Neuronal stem cell (in vitro differentiated cells): ENCODE data around the gene MARK3.

Experiments
- DNase-seq: peaks from one replicate; pipeline ENCODE4 v3.0.0-alpha.2; 2013; ENCODE audit warnings: low spot score
- H2AFZ ChIP-seq: one replicate; pipeline ENCODE4 v1.6.1; 2013; ENCODE audit warnings: mild to moderate bottlenecking, low read length, inconsistent platforms
- H2AK5ac ChIP-seq: 2 replicates; pipeline ENCODE4 v1.6.1; 2013; ENCODE audit warnings: low read depth, mild to moderate bottlenecking, inconsistent platforms, low read length, moderate library complexity, mixed read lengths
- H2BK120ac ChIP-seq: 2 replicates; pipeline ENCODE4 v1.6.1; 2013; ENCODE audit warnings: low read depth, mild to moderate bottlenecking, inconsistent platforms, low read length, moderate library complexity, mixed read lengths
- H2BK12ac ChIP-seq: one replicate; pipeline ENCODE4 v1.6.1; 2013; ENCODE audit warnings: low read length, inconsistent platforms
- H2BK15ac ChIP-seq: 2 replicates; pipeline ENCODE4 v1.6.1; 2013; ENCODE audit warnings: mild to moderate bottlenecking, low read length, inconsistent platforms, mixed read lengths
- H2BK5ac ChIP-seq: one replicate; pipeline ENCODE4 v1.6.1; 2013; ENCODE audit warnings: inconsistent platforms, mild to moderate bottlenecking, low read length, moderate library complexity
- H3K14ac ChIP-seq: one replicate; pipeline ENCODE4 v1.6.1; 2013; ENCODE audit warnings: low read length, inconsistent platforms
- H3K18ac ChIP-seq: 2 replicates; pipeline ENCODE4 v1.6.1; 2013; ENCODE audit warnings: low read length, inconsistent platforms
- H3K23ac ChIP-seq: 2 replicates; pipeline ENCODE4 v1.6.1; 2013; ENCODE audit warnings: low read depth, mild to moderate bottlenecking, mixed read lengths, low read length, inconsistent platforms; ENCODE audit not compliant: poor library complexity
- H3K27ac ChIP-seq: replicated peaks from 3 replicates; pipeline ENCODE4 v1.5.1; 2013; ENCODE audit warnings: low read length, inconsistent platforms
- H3K27me3 ChIP-seq, 3 experiments: 2 replicates each; pipeline ENCODE4 v1.6.1; 2013; ENCODE audit warnings: low read length in 3 of 3, mild to moderate bottlenecking in 2 of 3, inconsistent platforms in 1 of 3, low read depth in 1 of 3, mixed read lengths in 1 of 3, moderate library complexity in 1 of 3; ENCODE audit not compliant: control insufficient read depth in 3 of 3, insufficient read depth in 3 of 3
- H3K36me3 ChIP-seq, 2 donors: replicated peaks in 1 of 2; 2 replicates each; pipeline ENCODE4 v1.6.1; 2013; ENCODE audit warnings: low read length in 2 of 2; ENCODE audit not compliant: control insufficient read depth in 2 of 2, insufficient read depth in 2 of 2
- H3K4ac ChIP-seq: 2 replicates; pipeline ENCODE4 v1.6.1; 2013; ENCODE audit warnings: inconsistent platforms, mild to moderate bottlenecking, low read length, moderate library complexity
- H3K4me1 ChIP-seq, 2 donors: 1 replicate in 1 of 2; 2 replicates in 1 of 2; pipeline ENCODE4 v1.6.1; 2013; ENCODE audit warnings: low read length in 2 of 2, low read depth in 1 of 2; ENCODE audit not compliant: control insufficient read depth in 2 of 2, insufficient read depth in 1 of 2
- H3K4me2 ChIP-seq: one replicate; pipeline ENCODE4 v1.6.1; 2013; ENCODE audit warnings: mild to moderate bottlenecking, low read length, inconsistent platforms; ENCODE audit not compliant: insufficient read depth, poor library complexity, severe bottlenecking
- H3K4me3 ChIP-seq, 2 donors: 2 replicates each; pipeline ENCODE4 v1.5.1; 2013; ENCODE audit warnings: low read length in 2 of 2, mild to moderate bottlenecking in 2 of 2, inconsistent platforms in 1 of 2, moderate library complexity in 1 of 2
- H3K79me1 ChIP-seq: one replicate; pipeline ENCODE4 v1.6.1; 2013; ENCODE audit warnings: low read depth, mild to moderate bottlenecking, inconsistent platforms, low read length, moderate library complexity
- H3K9ac ChIP-seq: one replicate; pipeline ENCODE4 v1.6.1; 2013; ENCODE audit warnings: mild to moderate bottlenecking, low read depth, low read length, inconsistent platforms; ENCODE audit not compliant: poor library complexity
- H3K9me3 ChIP-seq, 2 donors: replicated peaks in 1 of 2; 2 replicates each; pipeline versions ENCODE3 to v1.6.1; 2013; ENCODE audit warnings: low read length in 2 of 2, mild to moderate bottlenecking in 2 of 2, inconsistent platforms in 1 of 2, low read depth in 1 of 2, mixed read lengths in 1 of 2, moderate library complexity in 1 of 2; ENCODE audit not compliant: control insufficient read depth in 2 of 2, insufficient read depth in 1 of 2
- H4K8ac ChIP-seq: one replicate; pipeline ENCODE4 v1.6.1; 2013; ENCODE audit warnings: low read depth, mild to moderate bottlenecking, inconsistent platforms, low read length, moderate library complexity
- H4K91ac ChIP-seq: one replicate; pipeline ENCODE4 v1.6.1; 2013; ENCODE audit warnings: low read length, low read depth, mild to moderate bottlenecking, inconsistent platforms; ENCODE audit not compliant: poor library complexity
- WGBS, 2 donors: extraction: QIAGEN DNeasy Blood & Tissue Kit; methylation state at CpG; one replicate each; pipeline ENCODE4 v1.1.7; 2013; ENCODE audit warnings: missing lambda C conversion rate in 2 of 2, mixed read lengths in 1 of 2; ENCODE audit not compliant: insufficient read length in 2 of 2, insufficient replicate concordance in 1 of 2; ENCODE audit errors: extremely low coverage in 2 of 2; 5-methylcytosine and 5-hydroxymethylcytosine counted together

Gene MARK3

DNA sequence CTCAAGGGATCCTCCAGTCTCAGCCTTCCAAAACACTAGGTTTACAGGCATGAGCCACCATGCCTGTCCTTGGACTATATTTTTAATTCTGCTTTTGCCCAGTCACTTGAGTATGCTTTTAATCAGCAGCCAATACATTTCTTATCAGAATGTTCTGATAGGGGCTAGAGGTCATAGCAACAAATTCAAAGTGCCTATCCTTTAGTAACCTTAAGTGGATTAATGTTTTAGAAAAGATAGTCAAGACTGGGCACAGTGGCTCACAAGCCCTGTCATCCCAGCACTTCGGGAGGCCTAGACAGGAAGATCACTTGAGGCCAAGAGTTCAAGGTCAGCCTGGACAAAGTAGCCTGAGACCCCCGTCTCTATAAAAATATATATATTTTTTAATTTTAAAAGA lies 100.3 kb downstream of the MARK3 start:
- Histone ChIP-seq H3K27me3 (no peaks in the 10 kb centered on the region), H3K9ac (no peak overlapping the region), H3K4me2 (no peak overlapping the region), H2BK120ac (no peak overlapping the region), H3K18ac (no peak overlapping the region), H2AK5ac (no peak overlapping the region), H2AFZ (no peak overlapping the region), H3K23ac (no peak overlapping the region), H3K4me3 (no peak overlapping the region), H3K79me1 (no peaks in the 10 kb centered on the region), H3K9me3 (no peaks in the 10 kb centered on the region), H3K27ac (no peak overlapping the region), H2BK5ac (no peak overlapping the region), H2BK15ac (no peak overlapping the region), H3K4ac (no peak overlapping the region), H3K4me1 (peaks cover 0 to 3% of the 10 kb centered on the region in 2 donors), H3K36me3 (peaks cover 20 to 88% of the 10 kb centered on the region in 2 donors), H4K91ac (no peak overlapping the region), H4K8ac (no peak overlapping the region), H3K14ac (no peak overlapping the region), H2BK12ac (no peak overlapping the region)
- no CpG with 5 or more reads among the region's 2 CpGs for WGBS, 2 donors
- DNase-seq, result no peak

GRCh38 chr14:103488071-103488470 lies 102.9 kb downstream of the MARK3 start:
- Histone ChIP-seq H3K9me3 (no peaks in the 10 kb centered on the region), H4K91ac (no peak overlapping the region), H3K27ac (no peak overlapping the region), H3K36me3 (peaks cover 14 to 90% of the 10 kb centered on the region in 2 donors), H2AK5ac (no peak overlapping the region), H3K23ac (no peak overlapping the region), H2BK5ac (no peak overlapping the region), H3K4me1 (peaks cover 0 to 3% of the 10 kb centered on the region in 2 donors), H4K8ac (no peak overlapping the region), H3K4ac (no peak overlapping the region), H2BK15ac (no peak overlapping the region), H3K4me3 (no peak overlapping the region), H3K18ac (no peak overlapping the region), H3K27me3 (no peaks in the 10 kb centered on the region), H2BK12ac (no peak overlapping the region), H2AFZ (no peak overlapping the region), H3K4me2 (no peak overlapping the region), H2BK120ac (no peak overlapping the region), H3K79me1 (no peaks in the 10 kb centered on the region), H3K14ac (no peak overlapping the region), H3K9ac (no peak overlapping the region)
- DNase-seq, result no peak
- WGBS, 2 donors, result no CpG with 5 or more reads among the region's 6 CpGs

GRCh38 chr14:103488960-103489359 lies 103.7 kb downstream of the MARK3 start:
- H4K8ac ChIP-seq, result no peak overlapping the region
- no peak overlapping the region for H3K4me3 ChIP-seq

DNA sequence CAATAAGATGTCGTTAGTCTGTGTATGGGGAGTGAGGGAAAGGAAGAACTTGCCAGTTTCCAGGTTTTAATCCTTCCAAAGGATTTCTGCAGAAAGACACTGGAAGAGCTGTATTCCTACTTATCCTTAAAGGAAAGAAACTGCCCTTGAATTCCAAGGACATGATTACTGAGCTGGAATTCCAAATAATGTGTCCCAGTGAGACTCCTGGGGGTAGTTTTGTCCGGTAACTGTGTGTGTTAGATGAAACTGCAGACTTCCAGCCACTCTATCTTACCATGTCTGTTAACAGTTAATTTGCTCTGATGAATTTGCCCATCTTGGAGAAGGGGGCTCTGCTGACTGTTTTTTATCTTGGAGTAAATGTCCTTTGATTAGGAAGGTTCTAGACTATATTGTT lies 104.4 kb downstream of the MARK3 start:
- peaks cover 13 to 88% of the 10 kb centered on the region in 2 donors for H3K36me3 ChIP-seq
- no CpG with 5 or more reads among the region's 2 CpGs for WGBS, 2 donors
- no peak overlapping the region for H3K14ac ChIP-seq

More at GRCh38 chr14:103488960-103489359, 103.7 kb downstream of the MARK3 start:
- no peak overlapping the region for H3K14ac ChIP-seq
- no peak overlapping the region for H2BK5ac ChIP-seq
- no peak overlapping the region for H3K27ac ChIP-seq
- peaks cover 13 to 90% of the 10 kb centered on the region in 2 donors for H3K36me3 ChIP-seq
- no peak overlapping the region for H2AFZ ChIP-seq
- no peak overlapping the region for H3K23ac ChIP-seq
- no peaks in the 10 kb centered on the region for H3K9me3 ChIP-seq
- no peak overlapping the region for H3K9ac ChIP-seq
- no peaks in the 10 kb centered on the region for H3K27me3 ChIP-seq
- no CpG with 5 or more reads among the region's 2 CpGs for WGBS, 2 donors
- H2BK15ac ChIP-seq, result no peak overlapping the region
- H3K79me1 ChIP-seq, result no peaks in the 10 kb centered on the region
- H4K91ac ChIP-seq, result no peak overlapping the region
- no peak overlapping the region for H2AK5ac ChIP-seq
- H3K4me1 ChIP-seq, result peaks cover 0 to 3% of the 10 kb centered on the region in 2 donors
- no peak overlapping the region for H3K4me2 ChIP-seq
- no peak overlapping the region for H2BK12ac ChIP-seq
- H2BK120ac ChIP-seq, result no peak overlapping the region
- no peak for DNase-seq
- no peak overlapping the region for H3K18ac ChIP-seq
- H3K4ac ChIP-seq, result no peak overlapping the region

More for the DNA sequence above, 104.4 kb downstream of the MARK3 start:
- H3K27me3 ChIP-seq, result no peaks in the 10 kb centered on the region
- no peak overlapping the region for H3K4me2 ChIP-seq
- no peaks in the 10 kb centered on the region for H3K9me3 ChIP-seq
- no peak overlapping the region for H2AK5ac ChIP-seq
- H2BK120ac ChIP-seq, result no peak overlapping the region
- no peak overlapping the region for H2AFZ ChIP-seq
- no peak overlapping the region for H3K4ac ChIP-seq
- H3K4me1 ChIP-seq, result peaks cover 0 to 3% of the 10 kb centered on the region in 2 donors
- no peak overlapping the region for H2BK5ac ChIP-seq
- H2BK12ac ChIP-seq, result no peak overlapping the region
- H4K8ac ChIP-seq, result no peak overlapping the region
- H4K91ac ChIP-seq, result no peak overlapping the region
- no peak overlapping the region for H3K18ac ChIP-seq
- H2BK15ac ChIP-seq, result no peak overlapping the region
- no peaks in the 10 kb centered on the region for H3K79me1 ChIP-seq
- DNase-seq, result no peak
- no peak overlapping the region for H3K23ac ChIP-seq
- H3K4me3 ChIP-seq, result no peak overlapping the region
- no peak overlapping the region for H3K27ac ChIP-seq
- no peak overlapping the region for H3K9ac ChIP-seq
